GM19023 (cell line): ENCODE results near the gene CCDC141.

ENCODE experiments used
- ATAC-seq: cut with Tn5 transposase; IDR thresholded peaks from one replicate; pipeline ENCODE4 v1.9.1; 2021; ENCODE audit warnings: mild to moderate bottlenecking, moderate library complexity; ENCODE audit not compliant: unreplicated experiment

The CCDC141 gene

GRCh38 chr2:178836807-178837206, 213.1 kb downstream of the CCDC141 start:
- ATAC-seq, result no peak

GRCh38 chr2:178834086-178834485, 215.9 kb downstream of the CCDC141 start:
- no peak for ATAC-seq

- ATAC-seq, result no peak
Measured at GRCh38 chr2:178833382-178833781, 216.6 kb downstream of the CCDC141 start.

GRCh38 chr2:178830451-178830850, 219.5 kb downstream of the CCDC141 start:
- no peak for ATAC-seq

GRCh38 chr2:178829981-178830380, 220.0 kb downstream of the CCDC141 start:
- ATAC-seq, result no peak

- no peak for ATAC-seq
Measured at GRCh38 chr2:178829299-178829960, 220.5 kb downstream of the CCDC141 start.

GRCh38 chr2:178828486-178828881, 221.5 kb downstream of the CCDC141 start:
- no peak for ATAC-seq

GRCh38 chr2:178827739-178828485, 222.0 kb downstream of the CCDC141 start:
- no peak for ATAC-seq

- ATAC-seq, result no peak
Measured at GRCh38 chr2:178827111-178827510, 222.8 kb downstream of the CCDC141 start.

- no peak for ATAC-seq
Measured at GRCh38 chr2:178825183-178825582, 224.8 kb downstream of the CCDC141 start.

GRCh38 chr2:178824181-178824580, 225.8 kb downstream of the CCDC141 start:
- no peak for ATAC-seq

- ATAC-seq, result peak; percentile 95
Measured at GRCh38 chr2:178819992-178820391, 229.9 kb downstream of the CCDC141 start.

- ATAC-seq, result no peak
Measured at GRCh38 chr2:178819147-178819875, 230.6 kb downstream of the CCDC141 start.

- no peak for ATAC-seq
Measured at GRCh38 chr2:178811901-178812300, 238.0 kb downstream of the CCDC141 start.

GRCh38 chr2:178811045-178811444, 238.9 kb downstream of the CCDC141 start:
- ATAC-seq, result no peak

- no peak for ATAC-seq
Measured at GRCh38 chr2:178810422-178810821, 239.5 kb downstream of the CCDC141 start.

- ATAC-seq, result no peak
Measured at GRCh38 chr2:178807227-178808008, 242.5 kb downstream of the CCDC141 start, which contains the start of gene TTN. Gene TTN, minus strand, starts transcription at chr2:178807423. Its CDS starts 2,781 bp downstream, at chr2:178804642.

GRCh38 chr2:178806543-178806942, 243.4 kb downstream of the CCDC141 start:
- no peak for ATAC-seq

- ATAC-seq, result no peak
Measured at GRCh38 chr2:178805457-178805856, 244.5 kb downstream of the CCDC141 start.

- ATAC-seq, result no peak
Measured at GRCh38 chr2:178804791-178805190, 245.1 kb downstream of the CCDC141 start.

- ATAC-seq, result no peak
Measured at GRCh38 chr2:178800510-178800909, 249.4 kb downstream of the CCDC141 start.
